NT2/D1 (cell line): ENCODE results near the gene IPO9.

Experiments
- SUZ12 ChIP-seq: IDR thresholded peaks from 2 replicates; pipeline ENCODE4 v1.6.1; 2011; ENCODE audit not compliant: insufficient read length, insufficient read depth; ENCODE audit errors: extremely low read depth
- YY1 ChIP-seq: IDR thresholded peaks from 2 replicates; pipeline ENCODE4 v1.6.1; 2011; ENCODE audit not compliant: insufficient read length, insufficient read depth
- ZNF274 ChIP-seq: IDR thresholded peaks from 2 replicates; pipeline ENCODE4 v1.6.1; 2011; ENCODE audit warnings: mild to moderate bottlenecking, low read depth, low read length

GRCh38 chr1:201890223-201890622 is 61.3 kb downstream of the IPO9 start:
- TF ChIP-seq ZNF274 (no peak), SUZ12 (no peak), YY1 (no peak)
